Common myeloid progenitor, CD34-positive (primary cell): Measurements from ENCODE around the gene PHB1.
A peak's percentile ranks its signal among the peaks of the same experiment; 100 is the strongest.

ENCODE experiments used
- CTCF ChIA-PET: fragments of 350-600 bp; sonication (Branson Sonifier 250); formaldehyde crosslinking; loops from one replicate; lab custom pipeline; 2021; ENCODE audit warnings: antibody characterized with exemption; lab: Charles Lee
- POLR2A ChIA-PET: fragments of 350-600 bp; sonication (Branson Sonifier 250); formaldehyde crosslinking; loops from one replicate; lab custom pipeline; 2021; ENCODE audit warnings: antibody characterized with exemption; lab: Charles Lee
- DNase-seq, 3 donors: peaks; one replicate each; pipeline versions ENCODE4 v3.0.0 to v3.0.0-alpha.2; 2013
- H3K27ac ChIP-seq, 2 experiments: 1 replicate in 1 of 2; 2 replicates in 1 of 2; pipeline ENCODE4 v1.7.0; 2013; ENCODE audit warnings: inconsistent platforms in 2 of 2, low read length in 2 of 2, mild to moderate bottlenecking in 2 of 2, low read depth in 1 of 2, moderate library complexity in 1 of 2; ENCODE audit not compliant: severe bottlenecking in 2 of 2, insufficient read depth in 1 of 2, poor library complexity in 1 of 2
- H3K27me3 ChIP-seq, 5 experiments: replicated peaks in 2 of 5; 1 replicate in 3 of 5; 2 replicates in 2 of 5; pipeline versions ENCODE4 v1.6.1 to v1.7.0; 2013; ENCODE audit warnings: low read length in 4 of 5, mild to moderate bottlenecking in 2 of 5, moderate library complexity in 2 of 5, inconsistent platforms in 1 of 5; ENCODE audit not compliant: insufficient read depth in 5 of 5, control insufficient read depth in 4 of 5
- H3K36me3 ChIP-seq, 4 experiments: 1 replicate in 2 of 4; 2 replicates in 2 of 4; pipeline versions ENCODE4 v1.6.1 to v1.7.0; 2013; ENCODE audit warnings: low read length in 3 of 4, control low read depth in 1 of 4, mild to moderate bottlenecking in 1 of 4; ENCODE audit not compliant: control insufficient read depth in 4 of 4, insufficient read depth in 4 of 4
- H3K4me1 ChIP-seq, 4 experiments: 1 replicate in 3 of 4; 2 replicates in 1 of 4; pipeline versions ENCODE4 v1.6.1 to v1.7.1; 2013; ENCODE audit warnings: low read length in 3 of 4, mild to moderate bottlenecking in 3 of 4, control low read depth in 1 of 4, inconsistent platforms in 1 of 4, moderate library complexity in 1 of 4; ENCODE audit not compliant: control insufficient read depth in 4 of 4, insufficient read depth in 4 of 4; ENCODE audit errors: control extremely low read depth in 1 of 4
- H3K4me3 ChIP-seq, 7 experiments: 1 replicate in 4 of 7; 2 replicates in 3 of 7; pipeline versions ENCODE4 v1.5.1 to v1.7.0; 2013; ENCODE audit warnings: mild to moderate bottlenecking in 7 of 7, low read length in 6 of 7, moderate library complexity in 6 of 7, inconsistent platforms in 2 of 7, low read depth in 2 of 7, control low read depth in 1 of 7; ENCODE audit not compliant: insufficient read depth in 4 of 7, control insufficient read depth in 1 of 7; ENCODE audit errors: extremely low read depth in 1 of 7
- H3K9me3 ChIP-seq, 5 experiments: 1 replicate in 4 of 5; 2 replicates in 1 of 5; pipeline versions ENCODE4 v1.6.1 to v1.7.1; 2013; ENCODE audit warnings: low read length in 4 of 5, mild to moderate bottlenecking in 2 of 5, inconsistent platforms in 1 of 5, low read depth in 1 of 5, moderate library complexity in 1 of 5; ENCODE audit not compliant: control insufficient read depth in 4 of 5, insufficient read depth in 2 of 5; ENCODE audit errors: control extremely low read depth in 1 of 5
- WGBS: methylation state at CpG from one replicate; pipeline ENCODE4 v1.1.5; 2013; ENCODE audit not compliant: insufficient coverage; 5-methylcytosine and 5-hydroxymethylcytosine counted together

The PHB1 gene

GRCh38 chr17:49456183-49456965 lies 41.7 kb upstream of the PHB1 start:
- ChIA-PET CTCF (interaction anchor here (1.6 kb wide), 1 partner anchor 12 kb away, joined by 4 read pairs; no protein-coding TSS in a partner anchor), POLR2A (interaction anchor here (0.7 kb wide), 1 partner anchor 22 kb away, joined by 3 read pairs; no protein-coding TSS in a partner anchor)
- 15% methylated on average over 5 of the region's 5 CpGs for WGBS
- Histone ChIP-seq H3K4me1 (peaks cover 0 to 19% (median 9%) of the 10 kb centered on the region in 4 experiments), H3K27me3 (peaks cover 0 to 19% (median 0%) of the 10 kb centered on the region in 5 experiments), H3K36me3 (no peaks in the 10 kb centered on the region), H3K27ac (no peak overlapping the region), H3K9me3 (no peaks in the 10 kb centered on the region), H3K4me3 (no peak overlapping the region)
- DNase-seq = no peak

DNA sequence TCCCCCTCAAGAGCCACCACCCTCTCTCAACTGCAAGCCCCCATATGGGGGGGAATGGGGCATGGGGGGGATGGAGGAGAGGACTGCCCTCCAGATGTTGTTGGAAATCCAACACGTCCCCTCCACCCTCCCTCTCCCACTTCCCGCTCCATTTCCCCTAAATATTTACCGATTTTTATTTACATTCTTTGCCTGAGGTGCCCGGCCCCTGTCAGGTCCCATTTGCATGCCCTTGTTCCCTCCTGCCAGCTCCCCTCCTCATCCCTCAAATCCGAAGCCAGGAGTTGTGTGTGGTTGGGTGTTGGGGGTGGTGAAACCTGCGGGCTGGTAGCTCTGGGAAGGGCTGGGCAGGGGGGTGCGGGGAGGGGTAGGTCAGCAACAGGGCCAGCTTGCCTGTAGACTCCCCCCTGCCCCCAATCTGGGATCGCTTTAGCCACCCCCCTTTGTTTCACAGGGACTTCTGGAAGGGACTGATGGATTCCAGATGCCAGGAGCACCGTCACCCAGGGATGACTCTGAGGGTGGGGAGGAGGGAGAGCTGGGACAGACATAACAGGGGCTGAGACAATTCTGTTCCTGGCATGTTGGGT lies 40.7 kb upstream of the PHB1 start:
- peaks cover 0 to 29% (median 18%) of the 10 kb centered on the region in 4 experiments for H3K4me1 ChIP-seq
- peaks cover 0 to 17% (median 0%) of the 10 kb centered on the region in 5 experiments for H3K27me3 ChIP-seq
- H3K9me3 ChIP-seq = no peaks in the 10 kb centered on the region
- H3K36me3 ChIP-seq = no peaks in the 10 kb centered on the region
- POLR2A ChIA-PET = no interaction called here
- no peak overlapping the region for H3K4me3 ChIP-seq
- H3K27ac ChIP-seq = no peak overlapping the region
- CTCF ChIA-PET = interaction anchor here (0.9 to 1.6 kb wide), 2 partner anchors 11 to 14 kb away, joined by 3 to 4 read pairs; no protein-coding TSS in a partner anchor
- 83% methylated on average over 1 of the region's 9 CpGs for WGBS
- DNase-seq = no peak

- 98% methylated on average over 5 of the region's 5 CpGs for WGBS
- H3K27ac ChIP-seq = no peak overlapping the region
- H3K9me3 ChIP-seq = no peaks in the 10 kb centered on the region
- H3K36me3 ChIP-seq = no peaks in the 10 kb centered on the region
- no peak for DNase-seq
- CTCF ChIA-PET = interaction anchor here (0.7 to 1.0 kb wide), 2 partner anchors 30 to 101 kb away, joined by 3 read pairs; no protein-coding TSS in a partner anchor
- POLR2A ChIA-PET = no interaction called here
- no peak overlapping the region for H3K4me3 ChIP-seq
- H3K4me1 ChIP-seq = peaks cover 0 to 38% (median 23%) of the 10 kb centered on the region in 4 experiments
- peaks cover 0 to 10% (median 0%) of the 10 kb centered on the region in 5 experiments for H3K27me3 ChIP-seq
Observed at GRCh38 chr17:49454050-49454449, 39.4 kb upstream of the PHB1 start.

DNA sequence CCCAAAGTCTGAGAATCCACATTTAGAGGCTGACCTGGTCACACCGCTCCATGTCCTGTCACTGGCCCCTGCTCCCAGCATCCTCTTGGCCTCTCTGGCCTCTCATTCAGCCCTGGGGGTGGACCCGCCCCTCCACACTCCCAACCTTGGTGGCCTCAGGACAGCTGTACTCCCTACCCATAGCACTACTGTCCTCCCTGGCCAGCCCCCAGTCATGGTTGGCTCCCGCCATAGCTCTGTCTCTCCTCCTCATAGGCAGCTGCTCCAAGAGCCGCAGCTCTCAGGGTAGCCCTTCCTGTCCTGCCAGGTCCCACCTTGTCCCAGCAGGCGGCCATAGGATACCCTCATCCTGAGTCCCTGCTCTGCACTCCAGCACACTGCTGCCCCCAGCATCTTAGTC lies 38.0 kb upstream of the PHB1 start:
- no peak overlapping the region for H3K27ac ChIP-seq
- H3K4me1 ChIP-seq = peaks cover 0 to 38% (median 23%) of the 10 kb centered on the region in 4 experiments
- CTCF ChIA-PET = interaction anchor here (1.4 to 1.6 kb wide), 2 partner anchors 17 to 55 kb away, joined by 3 to 6 read pairs; no protein-coding TSS in a partner anchor
- peaks cover 0 to 4% (median 0%) of the 10 kb centered on the region in 5 experiments for H3K27me3 ChIP-seq
- WGBS = 100% methylated on average over 4 of the region's 5 CpGs
- no peak overlapping the region for H3K4me3 ChIP-seq
- no peaks in the 10 kb centered on the region for H3K36me3 ChIP-seq
- H3K9me3 ChIP-seq = no peaks in the 10 kb centered on the region
- POLR2A ChIA-PET = no interaction called here
- no peak for DNase-seq

DNA sequence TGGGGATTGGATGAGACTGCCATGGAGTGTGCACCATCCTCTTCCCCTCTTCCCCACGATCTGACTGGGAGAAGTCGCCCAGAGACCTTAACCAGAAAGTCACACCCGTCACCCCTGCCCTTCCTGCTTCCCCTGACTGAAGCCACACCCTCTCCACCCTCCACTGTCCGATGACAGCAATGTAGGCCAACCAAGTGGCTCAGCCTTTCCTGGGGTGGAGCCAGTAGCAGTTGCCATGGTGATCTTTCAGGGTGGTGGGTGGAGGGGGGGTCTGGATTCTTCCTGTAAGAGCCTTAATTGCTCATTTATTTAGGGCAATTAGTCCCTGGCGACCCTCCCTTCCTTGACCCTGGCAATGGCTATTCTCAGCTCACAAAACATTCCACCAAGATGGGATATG lies 37.5 kb upstream of the PHB1 start:
- ChIA-PET POLR2A (interaction anchor here (0.7 kb wide), 1 partner anchor 18 kb away, joined by 3 read pairs; no protein-coding TSS in a partner anchor), CTCF (interaction anchor here (1.4 to 1.6 kb wide), 2 partner anchors 17 to 55 kb away, joined by 3 to 6 read pairs; no protein-coding TSS in a partner anchor)
- peaks cover 0 to 38% (median 23%) of the 10 kb centered on the region in 4 experiments for H3K4me1 ChIP-seq
- DNase-seq = no peak
- H3K4me3 ChIP-seq = no peak overlapping the region
- no peaks in the 10 kb centered on the region for H3K9me3 ChIP-seq
- H3K27me3 ChIP-seq = no peaks in the 10 kb centered on the region
- H3K27ac ChIP-seq = no peak overlapping the region
- WGBS = no CpG with 5 or more reads among the region's 5 CpGs
- H3K36me3 ChIP-seq = no peaks in the 10 kb centered on the region

DNA sequence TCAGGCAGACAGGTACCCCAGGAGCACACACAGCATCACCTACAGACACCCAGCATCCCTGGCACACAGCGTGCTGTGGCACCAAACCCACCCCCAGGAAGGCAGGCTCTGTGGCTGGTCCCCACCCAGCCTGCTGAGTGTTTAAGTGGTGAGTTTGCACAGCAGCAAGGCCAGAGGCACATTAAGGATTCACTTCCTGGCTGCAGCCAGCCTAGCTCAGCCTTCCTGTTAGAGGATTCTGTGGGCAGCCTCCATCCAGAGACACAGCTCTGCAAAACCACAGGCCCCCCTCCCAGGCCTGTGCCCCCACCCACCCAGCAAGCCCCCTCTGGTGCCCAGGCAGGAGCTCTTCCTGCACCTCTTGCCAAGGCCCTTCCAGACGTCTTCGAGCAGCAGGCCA lies 36.1 kb upstream of the PHB1 start:
- 0% methylated on average over 3 of the region's 3 CpGs for WGBS
- Histone ChIP-seq H3K27me3 (no peaks in the 10 kb centered on the region), H3K36me3 (no peaks in the 10 kb centered on the region), H3K4me3 (no peak overlapping the region), H3K4me1 (peaks cover 0 to 28% (median 18%) of the 10 kb centered on the region in 4 experiments), H3K9me3 (no peaks in the 10 kb centered on the region), H3K27ac (no peak overlapping the region)
- POLR2A ChIA-PET = interaction anchor here (1.2 kb wide), 1 partner anchor 12 kb away, joined by 3 read pairs; no protein-coding TSS in a partner anchor
- DNase-seq = peak in 2 of 3 donors; percentile 44 to 52
- CTCF ChIA-PET = interaction anchor here (1.0 to 1.4 kb wide), 3 partner anchors 13 to 106 kb away, joined by 3 to 4 read pairs (median 3); no protein-coding TSS in a partner anchor
